Astrocyte of the cerebellum (primary cell): ENCODE results near the gene SRSF7.

ENCODE experiments used
- DNase-seq: peaks from one replicate; pipeline ENCODE4 v3.0.0-alpha.2; 2011; ENCODE audit warnings: low read depth
- H3K4me3 ChIP-seq: 2 replicates; pipeline ENCODE4 v1.5.1; 2011; ENCODE audit warnings: mild to moderate bottlenecking, low read depth, low read length, moderate library complexity
- in situ Hi-C: cut with HindIII; loops from 2 replicates; pipeline ENCODE4 v1.10.0; 2017; ENCODE audit warnings: low sequenced_read_pairs
- TF ChIP-seq, protein P1 (sequence below): IDR thresholded peaks from 2 replicates; pipeline ENCODE4 v1.5.1; 2012; ENCODE audit warnings: low read length, low read depth, moderate library complexity, mild to moderate bottlenecking; ENCODE audit errors: missing control alignments

Gene SRSF7

DNA sequence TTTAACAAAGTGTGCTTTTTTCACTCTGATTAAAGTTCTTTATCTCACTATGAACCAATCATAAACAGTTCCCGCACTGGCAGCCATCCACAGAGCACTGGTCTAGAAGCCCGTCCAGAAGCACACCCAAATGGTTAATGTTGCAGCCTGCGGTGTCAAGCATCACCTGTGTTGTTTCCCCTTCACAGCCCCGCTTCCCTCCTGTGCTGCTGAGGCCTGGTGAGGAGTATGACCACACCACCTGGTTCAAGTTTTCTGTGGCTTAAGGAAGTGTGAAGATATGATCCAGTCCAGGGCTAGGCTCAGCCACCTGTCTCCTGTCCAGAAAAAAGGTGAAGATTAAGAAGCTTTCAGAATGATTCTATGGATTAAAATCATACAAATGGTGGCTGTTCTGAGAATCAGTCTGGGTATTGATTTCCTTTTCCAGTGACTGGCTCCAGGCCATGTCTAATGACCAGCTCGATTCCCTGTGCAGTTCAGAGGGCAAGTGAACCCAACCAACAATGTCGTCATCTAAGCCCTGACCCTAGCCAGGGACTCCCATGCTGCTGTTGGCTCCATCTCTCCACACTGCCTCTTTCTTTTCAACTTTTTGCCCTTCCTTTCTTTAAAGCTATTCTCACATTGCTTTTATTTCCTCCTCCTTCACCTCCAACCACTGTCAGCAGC is 17.7 kb downstream of the SRSF7 start:
- TF ChIP-seq, protein P1, sequence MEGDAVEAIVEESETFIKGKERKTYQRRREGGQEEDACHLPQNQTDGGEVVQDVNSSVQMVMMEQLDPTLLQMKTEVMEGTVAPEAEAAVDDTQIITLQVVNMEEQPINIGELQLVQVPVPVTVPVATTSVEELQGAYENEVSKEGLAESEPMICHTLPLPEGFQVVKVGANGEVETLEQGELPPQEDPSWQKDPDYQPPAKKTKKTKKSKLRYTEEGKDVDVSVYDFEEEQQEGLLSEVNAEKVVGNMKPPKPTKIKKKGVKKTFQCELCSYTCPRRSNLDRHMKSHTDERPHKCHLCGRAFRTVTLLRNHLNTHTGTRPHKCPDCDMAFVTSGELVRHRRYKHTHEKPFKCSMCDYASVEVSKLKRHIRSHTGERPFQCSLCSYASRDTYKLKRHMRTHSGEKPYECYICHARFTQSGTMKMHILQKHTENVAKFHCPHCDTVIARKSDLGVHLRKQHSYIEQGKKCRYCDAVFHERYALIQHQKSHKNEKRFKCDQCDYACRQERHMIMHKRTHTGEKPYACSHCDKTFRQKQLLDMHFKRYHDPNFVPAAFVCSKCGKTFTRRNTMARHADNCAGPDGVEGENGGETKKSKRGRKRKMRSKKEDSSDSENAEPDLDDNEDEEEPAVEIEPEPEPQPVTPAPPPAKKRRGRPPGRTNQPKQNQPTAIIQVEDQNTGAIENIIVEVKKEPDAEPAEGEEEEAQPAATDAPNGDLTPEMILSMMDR, result no peak
- no peak for DNase-seq
- H3K4me3 ChIP-seq, result no peak overlapping the region
- in situ Hi-C loops, result loop anchor here (25.0 kb wide), 2 partner anchors 421 to 671 kb away; no protein-coding TSS in a partner anchor

DNA sequence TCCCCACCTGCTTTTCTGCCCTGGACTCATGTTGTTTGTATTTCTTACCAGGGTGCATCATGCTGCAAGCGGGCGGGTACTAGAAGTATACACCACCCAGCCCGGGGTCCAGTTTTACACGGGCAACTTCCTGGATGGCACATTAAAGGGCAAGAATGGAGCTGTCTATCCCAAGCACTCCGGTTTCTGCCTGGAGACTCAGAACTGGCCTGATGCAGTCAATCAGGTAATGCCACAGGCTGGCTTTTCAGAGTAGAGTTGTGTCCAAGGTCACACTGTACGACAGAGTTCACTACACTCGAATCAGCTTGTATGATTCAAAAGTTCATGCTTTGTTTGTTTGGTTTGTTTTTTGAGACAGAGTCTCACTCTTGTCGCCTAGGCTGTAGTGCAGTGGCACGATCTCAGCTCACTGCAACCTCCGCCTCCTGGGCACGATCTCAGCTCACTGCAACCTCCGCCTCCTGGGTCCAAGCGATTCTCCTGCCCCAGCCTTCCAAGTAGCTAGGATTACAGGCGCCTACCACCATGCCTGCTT is 19.4 kb downstream of the SRSF7 start:
- no peak overlapping the region for H3K4me3 ChIP-seq
- no peak for DNase-seq
- TF ChIP-seq, protein P1, result no peak
- in situ Hi-C loops, result loop anchor here (25.0 kb wide), 2 partner anchors 419 to 669 kb away; no protein-coding TSS in a partner anchor

DNA sequence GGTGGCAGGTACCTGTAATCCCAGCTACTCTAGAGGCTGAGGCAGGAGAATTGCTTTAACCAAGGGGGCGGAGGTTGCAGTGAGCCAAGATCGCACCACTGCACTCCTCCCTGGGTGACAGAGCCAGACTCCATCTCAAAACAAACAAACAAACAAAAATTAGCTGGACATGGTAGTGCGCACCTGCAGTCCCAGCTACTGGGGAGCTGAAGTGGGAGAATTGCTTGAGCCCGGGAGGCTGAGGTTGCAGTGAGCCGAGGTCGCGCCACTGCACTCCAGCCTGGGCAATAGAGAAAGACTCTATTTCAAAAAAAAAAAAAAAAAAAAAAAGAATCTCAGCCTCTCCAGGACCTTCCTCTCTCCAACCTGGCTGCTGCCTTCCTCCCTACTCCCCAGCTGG is 20.1 kb downstream of the SRSF7 start:
- TF ChIP-seq, protein P1, result no peak
- no peak overlapping the region for H3K4me3 ChIP-seq
- DNase-seq, result no peak
- in situ Hi-C loops, result loop anchor here (25.0 kb wide), 2 partner anchors 419 to 669 kb away; no protein-coding TSS in a partner anchor

DNA sequence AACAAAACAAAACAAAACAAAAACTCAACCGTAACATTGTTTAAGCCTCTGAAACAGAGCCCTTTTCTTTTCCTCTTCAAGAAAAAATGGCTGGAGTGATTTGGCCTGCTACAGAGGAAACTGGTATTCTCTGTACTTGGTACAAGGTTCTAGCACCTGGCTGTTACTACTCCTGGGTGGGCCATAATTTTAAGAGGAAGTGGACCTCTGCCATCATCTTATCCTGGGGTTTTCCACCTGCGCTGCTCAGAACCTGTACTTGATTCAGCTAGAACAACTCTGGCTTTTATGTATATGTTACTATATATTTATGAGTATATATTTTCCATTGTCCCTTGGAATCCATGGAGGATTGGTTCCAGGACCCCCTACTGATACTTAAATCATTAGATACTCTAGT is 22.5 kb downstream of the SRSF7 start:
- in situ Hi-C loops, result loop anchor here (25.0 kb wide), 2 partner anchors 416 to 666 kb away; no protein-coding TSS in a partner anchor
- TF ChIP-seq, protein P1, result no peak

DNA sequence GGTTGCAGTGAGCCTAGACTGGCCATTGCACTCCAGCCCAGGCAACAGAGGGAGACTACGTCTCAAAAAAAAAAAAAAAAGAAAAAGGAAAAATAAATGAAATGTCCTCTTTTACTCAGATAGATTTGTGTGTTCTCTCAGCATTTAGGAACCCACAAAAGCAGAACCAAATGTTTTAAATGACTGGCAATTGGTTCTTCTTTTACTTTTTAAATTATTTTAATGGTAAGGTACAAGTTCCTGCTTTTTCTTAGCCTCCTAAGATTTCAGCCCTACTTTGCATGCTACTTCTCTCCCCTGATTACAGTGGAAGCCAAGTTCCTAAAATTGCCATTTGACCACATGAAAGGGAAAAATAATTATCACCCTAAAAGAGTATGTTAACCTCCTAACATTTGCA is 23.5 kb downstream of the SRSF7 start:
- H3K4me3 ChIP-seq, result no peak overlapping the region
- no peak for DNase-seq
- TF ChIP-seq, protein P1, result no peak
- in situ Hi-C loops, result loop anchor here (25.0 kb wide), 2 partner anchors 415 to 665 kb away; no protein-coding TSS in a partner anchor

More for the DNA sequence above, 22.5 kb downstream of the SRSF7 start:
- no peak for DNase-seq
- no peak overlapping the region for H3K4me3 ChIP-seq

DNA sequence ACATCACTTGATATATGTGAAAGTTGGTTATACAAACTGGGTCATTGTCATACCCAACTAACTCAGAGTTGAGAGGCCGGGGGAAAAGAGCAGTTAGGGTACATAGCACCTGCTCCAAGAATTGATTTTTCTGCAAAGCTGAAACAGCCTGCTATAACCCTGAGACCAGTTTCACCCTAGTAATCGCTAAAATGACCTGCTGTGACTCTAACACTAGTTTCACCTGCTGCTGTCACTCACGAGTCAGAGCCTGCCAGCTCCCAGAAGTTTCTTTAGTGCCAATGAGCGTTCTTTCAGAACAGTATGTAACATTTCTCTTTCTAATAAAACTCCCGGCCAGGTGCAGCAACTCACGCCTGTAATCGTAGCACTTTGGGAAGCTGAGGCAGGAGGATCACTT is 28.0 kb downstream of the SRSF7 start:
- no peak for DNase-seq
- in situ Hi-C loops, result no loop called here
- H3K4me3 ChIP-seq, result no peak overlapping the region
- TF ChIP-seq, protein P1, result no peak
